Measurements from ENCODE around the gene IL1RL2.

IL1RL2 gene

DNA sequence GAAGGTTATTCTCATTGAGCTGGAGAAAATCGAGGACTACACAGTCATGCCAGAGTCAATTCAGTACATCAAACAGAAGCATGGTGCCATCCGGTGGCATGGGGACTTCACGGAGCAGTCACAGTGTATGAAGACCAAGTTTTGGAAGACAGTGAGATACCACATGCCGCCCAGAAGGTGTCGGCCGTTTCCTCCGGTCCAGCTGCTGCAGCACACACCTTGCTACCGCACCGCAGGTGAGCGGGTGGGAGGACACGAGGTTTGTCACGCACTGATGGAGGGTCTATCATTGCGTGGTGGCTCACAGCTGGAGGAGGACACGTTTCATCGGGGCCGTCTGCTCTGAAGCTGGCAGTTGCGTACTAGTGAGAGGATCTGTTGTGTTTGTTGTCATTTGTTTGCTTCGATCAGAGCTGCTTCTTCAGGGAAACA lies 48.2 kb downstream of the IL1RL2 start:
- Histone ChIP-seq H3K27me3 (ENCODE audit: insufficient read depth, poor library complexity, severe bottlenecking) (no peaks in the 10 kb centered on the region), H3K4me3 (replicated peaks; ENCODE audit: insufficient read depth, low read length) (no peak overlapping the region), H3K27ac (replicated peaks) (no peak overlapping the region)
- peak in 1 of 2 experiments; percentile 30 for DNase-seq (ENCODE audit: low read depth in 1 of 2, low spot score in 1 of 2)
- TF ChIP-seq GABPA (IDR thresholded peaks at IDR 0.05; ENCODE audit: low read depth) (no peak), CTCF (IDR thresholded peaks at IDR 0.05; ENCODE audit: insufficient read depth, low read length) (no peak), SPI1 (IDR thresholded peaks at IDR 0.05; ENCODE audit: borderline replicate concordance, low read depth) (no peak), POLR2AphosphoS5 (IDR thresholded peaks at IDR 0.05; ENCODE audit: low read depth) (no peak)
- TF ChIP-seq, protein P1, sequence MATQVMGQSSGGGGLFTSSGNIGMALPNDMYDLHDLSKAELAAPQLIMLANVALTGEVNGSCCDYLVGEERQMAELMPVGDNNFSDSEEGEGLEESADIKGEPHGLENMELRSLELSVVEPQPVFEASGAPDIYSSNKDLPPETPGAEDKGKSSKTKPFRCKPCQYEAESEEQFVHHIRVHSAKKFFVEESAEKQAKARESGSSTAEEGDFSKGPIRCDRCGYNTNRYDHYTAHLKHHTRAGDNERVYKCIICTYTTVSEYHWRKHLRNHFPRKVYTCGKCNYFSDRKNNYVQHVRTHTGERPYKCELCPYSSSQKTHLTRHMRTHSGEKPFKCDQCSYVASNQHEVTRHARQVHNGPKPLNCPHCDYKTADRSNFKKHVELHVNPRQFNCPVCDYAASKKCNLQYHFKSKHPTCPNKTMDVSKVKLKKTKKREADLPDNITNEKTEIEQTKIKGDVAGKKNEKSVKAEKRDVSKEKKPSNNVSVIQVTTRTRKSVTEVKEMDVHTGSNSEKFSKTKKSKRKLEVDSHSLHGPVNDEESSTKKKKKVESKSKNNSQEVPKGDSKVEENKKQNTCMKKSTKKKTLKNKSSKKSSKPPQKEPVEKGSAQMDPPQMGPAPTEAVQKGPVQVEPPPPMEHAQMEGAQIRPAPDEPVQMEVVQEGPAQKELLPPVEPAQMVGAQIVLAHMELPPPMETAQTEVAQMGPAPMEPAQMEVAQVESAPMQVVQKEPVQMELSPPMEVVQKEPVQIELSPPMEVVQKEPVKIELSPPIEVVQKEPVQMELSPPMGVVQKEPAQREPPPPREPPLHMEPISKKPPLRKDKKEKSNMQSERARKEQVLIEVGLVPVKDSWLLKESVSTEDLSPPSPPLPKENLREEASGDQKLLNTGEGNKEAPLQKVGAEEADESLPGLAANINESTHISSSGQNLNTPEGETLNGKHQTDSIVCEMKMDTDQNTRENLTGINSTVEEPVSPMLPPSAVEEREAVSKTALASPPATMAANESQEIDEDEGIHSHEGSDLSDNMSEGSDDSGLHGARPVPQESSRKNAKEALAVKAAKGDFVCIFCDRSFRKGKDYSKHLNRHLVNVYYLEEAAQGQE (IDR thresholded peaks at IDR 0.05; ENCODE audit: insufficient replicate concordance, low read depth): no peak

- H3K4me3 ChIP-seq (replicated peaks; ENCODE audit: insufficient read depth, low read length): no peak overlapping the region
- DNase-seq (ENCODE audit: low read depth in 1 of 2, low spot score in 1 of 2): no peak
- H3K27ac ChIP-seq (replicated peaks): no peak overlapping the region
- TF ChIP-seq CTCF (IDR thresholded peaks at IDR 0.05; ENCODE audit: insufficient read depth, low read length) (peak; percentile 47), SPI1 (IDR thresholded peaks at IDR 0.05; ENCODE audit: borderline replicate concordance, low read depth) (no peak)
- no peaks in the 10 kb centered on the region for H3K27me3 ChIP-seq (ENCODE audit: insufficient read depth, poor library complexity, severe bottlenecking)
Observed at GRCh38 chr2:102235491-102235890, 48.7 kb downstream of the IL1RL2 start.

- DNase-seq (ENCODE audit: low read depth in 1 of 2, low spot score in 1 of 2): no peak
- H3K4me3 ChIP-seq (replicated peaks; ENCODE audit: insufficient read depth, low read length): no peak overlapping the region
- no peak overlapping the region for H3K27ac ChIP-seq (replicated peaks)
- no peaks in the 10 kb centered on the region for H3K27me3 ChIP-seq (ENCODE audit: insufficient read depth, poor library complexity, severe bottlenecking)
- no peak for TF ChIP-seq CTCF (IDR thresholded peaks at IDR 0.05; ENCODE audit: insufficient read depth, low read length)
- no peak for TF ChIP-seq GABPA (IDR thresholded peaks at IDR 0.05; ENCODE audit: low read depth)
- TF ChIP-seq POLR2AphosphoS5 (IDR thresholded peaks at IDR 0.05; ENCODE audit: low read depth): no peak
- TF ChIP-seq SPI1 (IDR thresholded peaks at IDR 0.05; ENCODE audit: borderline replicate concordance, low read depth): no peak
- TF ChIP-seq, protein P1 (IDR thresholded peaks at IDR 0.05; ENCODE audit: insufficient replicate concordance, low read depth): no peak
Observed at GRCh38 chr2:102236132-102236531, 49.3 kb downstream of the IL1RL2 start.

- H3K27ac ChIP-seq (replicated peaks): no peak overlapping the region
- H3K27me3 ChIP-seq (ENCODE audit: insufficient read depth, poor library complexity, severe bottlenecking): no peaks in the 10 kb centered on the region
- DNase-seq (ENCODE audit: low read depth in 1 of 2, low spot score in 1 of 2): no peak
- H3K4me3 ChIP-seq (replicated peaks; ENCODE audit: insufficient read depth, low read length): no peak overlapping the region
- TF ChIP-seq POLR2AphosphoS5 (IDR thresholded peaks at IDR 0.05; ENCODE audit: low read depth) (no peak), GABPA (IDR thresholded peaks at IDR 0.05; ENCODE audit: low read depth) (no peak), CTCF (IDR thresholded peaks at IDR 0.05; ENCODE audit: insufficient read depth, low read length) (no peak), SPI1 (IDR thresholded peaks at IDR 0.05; ENCODE audit: borderline replicate concordance, low read depth) (no peak)
- TF ChIP-seq, protein P1 (IDR thresholded peaks at IDR 0.05; ENCODE audit: insufficient replicate concordance, low read depth): no peak
Observed at GRCh38 chr2:102237176-102237575, 50.4 kb downstream of the IL1RL2 start.

Data from HL-60 (cell line).